HEK293 (cell line): Measurements from ENCODE around the gene ORMDL2.

ENCODE experiments used
- GFI1B ChIP-seq: fragments of 450-650 bp; formaldehyde crosslinking; IDR thresholded peaks from 2 replicates; pipeline ENCODE4 v1.5.1; 2016; ENCODE audit warnings: missing biosample characterization, missing genetic modification characterization
- GLIS1 ChIP-seq: fragments of 450-650 bp; formaldehyde crosslinking; IDR thresholded peaks from 2 replicates; pipeline ENCODE4 v1.5.1; 2016; ENCODE audit warnings: missing biosample characterization, missing genetic modification characterization
- IKZF3 ChIP-seq: fragments of 450-650 bp; IDR thresholded peaks from 2 replicates; pipeline ENCODE4 v1.5.0; 2018; ENCODE audit warnings: missing biosample characterization, mild to moderate bottlenecking, missing genetic modification characterization, moderate library complexity
- INSM2 ChIP-seq: fragments of 450-650 bp; formaldehyde crosslinking; IDR thresholded peaks from 2 replicates; pipeline ENCODE4 v1.5.1; 2016; ENCODE audit warnings: missing biosample characterization, missing genetic modification characterization
- KLF1 ChIP-seq: fragments of 450-650 bp; formaldehyde crosslinking; IDR thresholded peaks from 2 replicates; pipeline ENCODE4 v1.5.1; 2016; ENCODE audit warnings: missing biosample characterization, missing genetic modification characterization
- PRDM4 ChIP-seq: fragments of 450-650 bp; formaldehyde crosslinking; IDR thresholded peaks from 2 replicates; pipeline ENCODE4 v1.5.1; 2017; ENCODE audit warnings: missing biosample characterization, missing genetic modification characterization
- PRDM6 ChIP-seq: fragments of 450-650 bp; formaldehyde crosslinking; IDR thresholded peaks from 2 replicates; pipeline ENCODE4 v1.5.1; 2017; ENCODE audit warnings: missing biosample characterization, missing genetic modification characterization
- SCRT1 ChIP-seq: fragments of 450-650 bp; formaldehyde crosslinking; IDR thresholded peaks from 2 replicates; pipeline ENCODE4 v1.5.1; 2016; ENCODE audit warnings: missing biosample characterization, missing genetic modification characterization, borderline replicate concordance
- SP3 ChIP-seq: fragments of 450-650 bp; formaldehyde crosslinking; IDR thresholded peaks from 2 replicates; pipeline ENCODE4 v1.5.1; 2016; ENCODE audit warnings: missing biosample characterization, missing genetic modification characterization
- ZBTB48 ChIP-seq: fragments of 450-650 bp; formaldehyde crosslinking; IDR thresholded peaks from 2 replicates; pipeline ENCODE4 v1.5.1; 2016; ENCODE audit warnings: missing biosample characterization, missing genetic modification characterization
- ZBTB7A ChIP-seq: fragments of 450-650 bp; formaldehyde crosslinking; IDR thresholded peaks from 2 replicates; pipeline ENCODE4 v1.5.1; 2016; ENCODE audit warnings: low read depth, missing biosample characterization, missing genetic modification characterization
- ZIC2 ChIP-seq: fragments of 450-650 bp; formaldehyde crosslinking; IDR thresholded peaks from 2 replicates; pipeline ENCODE4 v1.5.1; 2016; ENCODE audit warnings: missing biosample characterization, missing genetic modification characterization
- ZNF133 ChIP-seq: fragments of 450-650 bp; formaldehyde crosslinking; IDR thresholded peaks from 2 replicates; pipeline ENCODE4 v1.5.1; 2016; ENCODE audit warnings: missing biosample characterization, missing genetic modification characterization
- ZNF155 ChIP-seq: fragments of 450-650 bp; formaldehyde crosslinking; IDR thresholded peaks from 2 replicates; pipeline ENCODE4 v1.5.1; 2016; ENCODE audit warnings: missing biosample characterization, missing genetic modification characterization
- ZNF223 ChIP-seq: fragments of 450-650 bp; formaldehyde crosslinking; IDR thresholded peaks from 2 replicates; pipeline ENCODE4 v1.5.1; 2016; ENCODE audit warnings: missing biosample characterization, missing genetic modification characterization
- ZNF248 ChIP-seq: fragments of 450-650 bp; formaldehyde crosslinking; IDR thresholded peaks from 2 replicates; pipeline ENCODE4 v1.5.1; 2017; ENCODE audit warnings: missing biosample characterization, missing genetic modification characterization
- ZNF280D ChIP-seq: fragments of 450-650 bp; formaldehyde crosslinking; IDR thresholded peaks from 2 replicates; pipeline ENCODE4 v1.5.1; 2016; ENCODE audit warnings: missing biosample characterization, missing genetic modification characterization
- ZNF324 ChIP-seq: fragments of 450-650 bp; formaldehyde crosslinking; IDR thresholded peaks from 2 replicates; pipeline ENCODE4 v1.5.1; 2016; ENCODE audit warnings: missing biosample characterization, missing genetic modification characterization
- ZNF48 ChIP-seq: fragments of 450-650 bp; formaldehyde crosslinking; IDR thresholded peaks from 2 replicates; pipeline ENCODE4 v1.5.1; 2016; ENCODE audit warnings: missing biosample characterization, missing genetic modification characterization
- ZNF530 ChIP-seq: fragments of 450-650 bp; formaldehyde crosslinking; IDR thresholded peaks from 2 replicates; pipeline ENCODE4 v1.5.1; 2016; ENCODE audit warnings: low read depth, missing biosample characterization, missing genetic modification characterization
- ZNF585B ChIP-seq: fragments of 450-650 bp; formaldehyde crosslinking; IDR thresholded peaks from 2 replicates; pipeline ENCODE4 v1.5.1; 2016; ENCODE audit warnings: missing biosample characterization, missing genetic modification characterization
- ZNF664 ChIP-seq: fragments of 450-650 bp; formaldehyde crosslinking; IDR thresholded peaks from 2 replicates; pipeline ENCODE4 v1.5.1; 2016; ENCODE audit warnings: missing biosample characterization, missing genetic modification characterization
- ZNF747 ChIP-seq: fragments of 450-650 bp; formaldehyde crosslinking; IDR thresholded peaks from 2 replicates; pipeline ENCODE4 v1.5.1; 2016; ENCODE audit warnings: missing biosample characterization, missing genetic modification characterization
- ZNF830 ChIP-seq: fragments of 450-650 bp; IDR thresholded peaks from 2 replicates; pipeline ENCODE4 v1.5.0; 2018; ENCODE audit warnings: missing biosample characterization, missing genetic modification characterization, low read depth, mild to moderate bottlenecking, moderate library complexity
- ZNF837 ChIP-seq: fragments of 450-650 bp; formaldehyde crosslinking; IDR thresholded peaks from 2 replicates; pipeline ENCODE4 v1.5.1; 2016; ENCODE audit warnings: missing biosample characterization, missing genetic modification characterization
- ZXDB ChIP-seq: fragments of 450-650 bp; formaldehyde crosslinking; IDR thresholded peaks from 2 replicates; pipeline ENCODE4 v1.5.1; 2016; ENCODE audit warnings: missing biosample characterization, missing genetic modification characterization
- TF ChIP-seq, protein P1 (sequence below): fragments of 450-650 bp; formaldehyde crosslinking; IDR thresholded peaks from 2 replicates; pipeline ENCODE4 v1.5.1; 2016; ENCODE audit warnings: missing biosample characterization, missing genetic modification characterization
- TF ChIP-seq, protein P2 (sequence below): fragments of 450-650 bp; formaldehyde crosslinking; IDR thresholded peaks from 2 replicates; pipeline ENCODE4 v1.5.1; 2016; ENCODE audit warnings: missing biosample characterization, missing genetic modification characterization

The ORMDL2 gene

DNA sequence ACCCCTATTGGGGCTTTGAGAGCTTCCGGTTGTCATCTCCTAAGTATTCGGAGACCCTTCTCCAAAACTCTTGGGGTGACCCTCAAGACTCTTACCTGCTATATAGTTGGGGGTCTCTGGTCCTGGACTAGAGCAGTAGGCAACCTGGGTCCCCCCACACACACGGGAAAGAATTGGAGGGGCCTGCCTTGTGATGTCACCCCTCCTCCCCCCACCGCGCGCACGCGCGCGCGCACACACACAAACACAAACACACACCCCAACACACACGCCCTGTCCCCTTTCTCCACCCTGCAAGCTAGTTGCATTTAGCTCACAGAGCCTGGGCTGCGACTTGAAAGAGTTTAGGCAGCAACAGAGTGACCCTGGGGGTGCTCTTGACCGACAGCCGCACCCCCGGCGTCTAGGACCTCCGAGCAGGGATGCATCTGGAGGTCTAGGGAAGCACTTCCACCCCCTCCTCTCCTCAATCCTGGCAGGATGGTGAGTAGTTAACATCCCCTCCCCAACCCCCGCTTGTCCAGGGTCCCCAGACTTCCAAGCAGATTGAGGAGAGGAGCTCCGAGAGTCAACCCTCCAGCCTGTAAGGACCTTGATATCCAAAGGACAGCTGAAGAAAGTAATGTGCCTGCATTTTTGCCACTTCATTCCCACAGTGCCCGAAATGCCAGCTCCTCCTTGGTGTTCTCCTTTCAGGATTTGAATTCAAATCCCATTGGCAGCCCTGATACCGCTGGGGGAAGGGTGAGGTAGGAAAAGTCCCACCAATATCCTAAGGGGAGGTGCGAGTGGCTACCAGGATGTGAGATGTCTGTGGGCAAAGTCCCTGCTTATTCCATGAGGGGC is 13.0 kb downstream of the ORMDL2 start (continued):
- TF ChIP-seq ZXDB: peak; percentile 66
- TF ChIP-seq ZNF585B (tag by site-specific recombination): no peak
- TF ChIP-seq GFI1B (tag by site-specific recombination): no peak
- no peak for TF ChIP-seq SCRT1 (tag by site-specific recombination)
- TF ChIP-seq PRDM4 (tag by site-specific recombination): no peak
- TF ChIP-seq ZNF280D: no peak
- no peak for TF ChIP-seq ZNF664 (tag by site-specific recombination)
- TF ChIP-seq ZNF155 (tag by site-specific recombination): no peak
- TF ChIP-seq ZBTB7A (tag by site-specific recombination): peak; percentile 96
- no peak for TF ChIP-seq ZNF747 (tag by site-specific recombination)
- peak; percentile 63; the same call in 1 of the 2 replicates for TF ChIP-seq ZNF324 (tag by site-specific recombination)
- no peak for TF ChIP-seq INSM2 (tag by site-specific recombination)
- TF ChIP-seq ZNF830 (tag by site-specific recombination): no peak
- TF ChIP-seq, protein P1, sequence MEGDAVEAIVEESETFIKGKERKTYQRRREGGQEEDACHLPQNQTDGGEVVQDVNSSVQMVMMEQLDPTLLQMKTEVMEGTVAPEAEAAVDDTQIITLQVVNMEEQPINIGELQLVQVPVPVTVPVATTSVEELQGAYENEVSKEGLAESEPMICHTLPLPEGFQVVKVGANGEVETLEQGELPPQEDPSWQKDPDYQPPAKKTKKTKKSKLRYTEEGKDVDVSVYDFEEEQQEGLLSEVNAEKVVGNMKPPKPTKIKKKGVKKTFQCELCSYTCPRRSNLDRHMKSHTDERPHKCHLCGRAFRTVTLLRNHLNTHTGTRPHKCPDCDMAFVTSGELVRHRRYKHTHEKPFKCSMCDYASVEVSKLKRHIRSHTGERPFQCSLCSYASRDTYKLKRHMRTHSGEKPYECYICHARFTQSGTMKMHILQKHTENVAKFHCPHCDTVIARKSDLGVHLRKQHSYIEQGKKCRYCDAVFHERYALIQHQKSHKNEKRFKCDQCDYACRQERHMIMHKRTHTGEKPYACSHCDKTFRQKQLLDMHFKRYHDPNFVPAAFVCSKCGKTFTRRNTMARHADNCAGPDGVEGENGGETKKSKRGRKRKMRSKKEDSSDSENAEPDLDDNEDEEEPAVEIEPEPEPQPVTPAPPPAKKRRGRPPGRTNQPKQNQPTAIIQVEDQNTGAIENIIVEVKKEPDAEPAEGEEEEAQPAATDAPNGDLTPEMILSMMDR (tag by site-specific recombination): no peak
- TF ChIP-seq ZBTB48 (tag by site-specific recombination): no peak; the same call in 1 of the 2 replicates
- no peak for TF ChIP-seq ZNF133 (tag by site-specific recombination)
- peak; percentile 69 for TF ChIP-seq KLF1 (tag by site-specific recombination)
- no peak for TF ChIP-seq ZNF48 (tag by site-specific recombination)
- TF ChIP-seq ZNF248 (tag by site-specific recombination): no peak
- TF ChIP-seq, protein P2, sequence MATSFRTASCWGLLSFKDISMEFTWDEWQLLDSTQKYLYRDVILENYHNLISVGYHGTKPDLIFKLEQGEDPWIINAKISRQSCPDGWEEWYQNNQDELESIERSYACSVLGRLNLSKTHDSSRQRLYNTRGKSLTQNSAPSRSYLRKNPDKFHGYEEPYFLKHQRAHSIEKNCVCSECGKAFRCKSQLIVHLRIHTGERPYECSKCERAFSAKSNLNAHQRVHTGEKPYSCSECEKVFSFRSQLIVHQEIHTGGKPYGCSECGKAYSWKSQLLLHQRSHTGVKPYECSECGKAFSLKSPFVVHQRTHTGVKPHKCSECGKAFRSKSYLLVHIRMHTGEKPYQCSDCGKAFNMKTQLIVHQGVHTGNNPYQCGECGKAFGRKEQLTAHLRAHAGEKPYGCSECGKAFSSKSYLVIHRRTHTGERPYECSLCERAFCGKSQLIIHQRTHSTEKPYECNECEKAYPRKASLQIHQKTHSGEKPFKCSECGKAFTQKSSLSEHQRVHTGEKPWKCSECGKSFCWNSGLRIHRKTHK: no peak
- no peak for TF ChIP-seq ZNF223 (tag by site-specific recombination)
- peak; percentile 67 for TF ChIP-seq IKZF3 (tag by site-specific recombination)
- TF ChIP-seq GLIS1: no peak; the same call in none of the 2 replicates
- no peak; the same call in 1 of the 2 replicates for TF ChIP-seq SP3 (tag by site-specific recombination)
- no peak for TF ChIP-seq PRDM6 (tag by site-specific recombination)
- TF ChIP-seq ZNF837: no peak
- TF ChIP-seq ZIC2 (tag by site-specific recombination): no peak
- no peak for TF ChIP-seq ZNF530 (tag by site-specific recombination)
